Sigmoid colon (tissue), 4 donors: ENCODE results near the gene MRGPRX4.

Experiments used
- CTCF ChIP-seq, 4 experiments: fragments of 450-650 bp in 3 of 4; fragments of 200-600 bp in 1 of 4; IDR thresholded peaks; one replicate each; pipeline ENCODE4 v1.5.1; 2016 to 2019; ENCODE audit warnings: antibody characterized with exemption in 4 of 4, mild to moderate bottlenecking in 3 of 4, moderate library complexity in 2 of 4
- EP300 ChIP-seq, 4 donors: sonication (generic); formaldehyde crosslinking; IDR thresholded peaks; one replicate each; pipeline ENCODE4 v1.6.1; 2017; ENCODE audit warnings: antibody characterized with exemption in 4 of 4
- POLR2A ChIP-seq, 2 donors: fragments of 450-650 bp; IDR thresholded peaks; one replicate each; pipeline ENCODE4 v1.6.1; 2016; ENCODE audit warnings: antibody characterized with exemption in 2 of 2, mild to moderate bottlenecking in 2 of 2, moderate library complexity in 2 of 2
- POLR2AphosphoS5 ChIP-seq, 4 donors: sonication (generic); formaldehyde crosslinking; IDR thresholded peaks; one replicate each; pipeline ENCODE4 v1.6.1; 2017; ENCODE audit warnings: antibody characterized with exemption in 4 of 4

GRCh38 chr11:18221274-18221876 is 48.7 kb downstream of the MRGPRX4 start:
- TF ChIP-seq CTCF (IDR thresholded peaks at IDR 0.05) (no peak), POLR2AphosphoS5 (IDR thresholded peaks at IDR 0.05) (no peak), POLR2A (IDR thresholded peaks at IDR 0.05) (no peak), EP300 (IDR thresholded peaks at IDR 0.05) (no peak)
